ENCODE measurements around the gene PRKAR2A. TPM values are rescaled to one million over a fixed set of nuclear protein-coding genes. Genes with fewer than 3 reads are reported as not detected.
"Not testable (repeated sequence)": the region's sequence is repeated elsewhere in the genome, so short reads cannot be mapped to it uniquely, and the experiment has no call there.

Gene PRKAR2A
- total RNA-seq, 1 experiment from 2014 or later: 61.3 TPM

GRCh38 chr3:48782046-48782445 is 65.6 kb downstream of the PRKAR2A start:
- DNase-seq (ENCODE audit: unreplicated experiment): no peak
- H3K9me3 Mint-ChIP-seq (ENCODE audit: unreplicated experiment): no peaks in the 10 kb centered on the region
- no peak overlapping the region for H3K4me3 Mint-ChIP-seq (ENCODE audit: unreplicated experiment)
- H3K36me3 Mint-ChIP-seq (ENCODE audit: insufficient read depth, unreplicated experiment): peaks cover 69% of the 10 kb centered on the region
- intact Hi-C loops (cut with micrococcal nuclease): no loop called here
- TF ChIP-seq CTCF (IDR thresholded peaks at IDR 0.05; ENCODE audit: unreplicated experiment): no peak
- H3K4me1 Mint-ChIP-seq (ENCODE audit: insufficient read depth, unreplicated experiment): no peaks in the 10 kb centered on the region
- ChIA-PET CTCF (interaction anchor here (0.5 kb wide), 1 partner anchor 8 kb away, joined by 3 read pairs; no protein-coding TSS in a partner anchor), POLR2A (no interaction called here)
- no TSS peak for BruUV-seq (replicated peaks)
- H3K27me3 Mint-ChIP-seq (ENCODE audit: insufficient read depth, unreplicated experiment): no peaks in the 10 kb centered on the region
- H3K27ac Mint-ChIP-seq (ENCODE audit: low read depth, unreplicated experiment): no peak overlapping the region

GRCh38 chr3:48778565-48778964 is 69.1 kb downstream of the PRKAR2A start:
- CTCF ChIA-PET; H3K4me1 Mint-ChIP-seq (ENCODE audit: insufficient read depth, unreplicated experiment); H3K27me3 Mint-ChIP-seq (ENCODE audit: insufficient read depth, unreplicated experiment); DNase-seq (ENCODE audit: unreplicated experiment); H3K9me3 Mint-ChIP-seq (ENCODE audit: unreplicated experiment); H3K4me3 Mint-ChIP-seq (ENCODE audit: unreplicated experiment); H3K27ac Mint-ChIP-seq (ENCODE audit: low read depth, unreplicated experiment); BruUV-seq (replicated peaks); intact Hi-C loops (cut with micrococcal nuclease): not testable (repeated sequence)
- POLR2A ChIA-PET: interaction anchor here (0.6 kb wide), 1 partner anchor 133 kb away, joined by 4 read pairs; no protein-coding TSS in a partner anchor
- peaks cover 65% of the 10 kb centered on the region for H3K36me3 Mint-ChIP-seq (ENCODE audit: insufficient read depth, unreplicated experiment)

GRCh38 chr3:48776854-48777253 is 70.8 kb downstream of the PRKAR2A start:
- H3K9me3 Mint-ChIP-seq (ENCODE audit: unreplicated experiment): no peaks in the 10 kb centered on the region
- peaks cover 72% of the 10 kb centered on the region for H3K36me3 Mint-ChIP-seq (ENCODE audit: insufficient read depth, unreplicated experiment)
- ChIA-PET CTCF (no interaction called here), POLR2A (interaction anchor here (0.7 kb wide), 1 partner anchor 22 kb away, joined by 3 read pairs; no protein-coding TSS in a partner anchor)
- BruUV-seq (replicated peaks): no TSS peak
- no peak for DNase-seq (ENCODE audit: unreplicated experiment)
- no peaks in the 10 kb centered on the region for H3K27me3 Mint-ChIP-seq (ENCODE audit: insufficient read depth, unreplicated experiment)
- intact Hi-C loops (cut with micrococcal nuclease): no loop called here
- H3K27ac Mint-ChIP-seq (ENCODE audit: low read depth, unreplicated experiment): no peak overlapping the region
- no peak overlapping the region for H3K4me3 Mint-ChIP-seq (ENCODE audit: unreplicated experiment)
- TF ChIP-seq CTCF (IDR thresholded peaks at IDR 0.05; ENCODE audit: unreplicated experiment): no peak
- H3K4me1 Mint-ChIP-seq (ENCODE audit: insufficient read depth, unreplicated experiment): no peaks in the 10 kb centered on the region

- CTCF ChIA-PET: interaction anchor here (0.6 to 1.2 kb wide), 2 partner anchors 30 to 94 kb away, joined by 3 to 6 read pairs; no protein-coding TSS in a partner anchor
- Mint-ChIP-seq H3K27me3 (ENCODE audit: insufficient read depth, unreplicated experiment) (no peaks in the 10 kb centered on the region), H3K27ac (ENCODE audit: low read depth, unreplicated experiment) (no peak overlapping the region), H3K4me1 (ENCODE audit: insufficient read depth, unreplicated experiment) (no peaks in the 10 kb centered on the region), H3K9me3 (ENCODE audit: unreplicated experiment) (no peaks in the 10 kb centered on the region), H3K4me3 (ENCODE audit: unreplicated experiment) (no peak overlapping the region), H3K36me3 (ENCODE audit: insufficient read depth, unreplicated experiment) (peaks cover 74% of the 10 kb centered on the region)
- POLR2A ChIA-PET: no interaction called here
- TF ChIP-seq CTCF (IDR thresholded peaks at IDR 0.05; ENCODE audit: unreplicated experiment): no peak
- no TSS peak for BruUV-seq (replicated peaks)
- DNase-seq (ENCODE audit: unreplicated experiment): no peak
- intact Hi-C loops (cut with micrococcal nuclease): no loop called here
Observed at GRCh38 chr3:48770192-48770502, 77.5 kb downstream of the PRKAR2A start.

GRCh38 chr3:48765376-48765775 is 82.3 kb downstream of the PRKAR2A start:
- BruUV-seq (replicated peaks): no TSS peak
- POLR2A ChIA-PET: interaction anchor here (0.5 to 0.6 kb wide), 3 partner anchors 32 to 123 kb away, joined by 3 to 5 read pairs (median 3); no protein-coding TSS in a partner anchor
- no peaks in the 10 kb centered on the region for H3K4me1 Mint-ChIP-seq (ENCODE audit: insufficient read depth, unreplicated experiment)
- CTCF ChIA-PET: interaction anchor here (0.5 to 1.6 kb wide), 10 partner anchors 11 to 323 kb away, joined by 3 to 7 read pairs (median 4); partner anchors contain the start of genes ARIH2 and SLC26A6
- H3K9me3 Mint-ChIP-seq (ENCODE audit: unreplicated experiment): no peaks in the 10 kb centered on the region
- no peaks in the 10 kb centered on the region for H3K27me3 Mint-ChIP-seq (ENCODE audit: insufficient read depth, unreplicated experiment)
- peaks cover 52% of the 10 kb centered on the region for H3K36me3 Mint-ChIP-seq (ENCODE audit: insufficient read depth, unreplicated experiment)
- intact Hi-C loops (cut with micrococcal nuclease): loop anchor here (5.0 kb wide), 1 partner anchor 78 kb away; the partner anchor contains the start of gene NCKIPSD
- peak; percentile 36 for DNase-seq (ENCODE audit: unreplicated experiment)
- peak; percentile 38 for TF ChIP-seq CTCF (IDR thresholded peaks at IDR 0.05; ENCODE audit: unreplicated experiment)
- no peak overlapping the region for H3K27ac Mint-ChIP-seq (ENCODE audit: low read depth, unreplicated experiment)
- H3K4me3 Mint-ChIP-seq (ENCODE audit: unreplicated experiment): no peak overlapping the region

Data from MCF 10A (cell line).